PC-3 (cell line): ENCODE measurements around the gene HOXD3. TPM values are rescaled to one million over a fixed set of nuclear protein-coding genes. Genes with fewer than 3 reads are reported as not detected.

Source experiments
- ATAC-seq: fragments of 200-7000 bp; cut with Tn5 transposase; 2 replicates; pipeline ENCODE4 v1.9.1; 2020; ENCODE audit warnings: mild to moderate bottlenecking, moderate library complexity
- BruUV-seq: library from RNA; stranded (reverse); fragments of 400-500 nt; replicated peaks from 2 replicates; lab custom pipeline; 2021; lab: Mats Ljungman, UMichigan
- CTCF ChIA-PET: fragments of 300-600 bp; sonication (Branson Sonifier 250); formaldehyde crosslinking; loops from one replicate; lab custom pipeline; 2022; ENCODE audit warnings: antibody characterized with exemption; lab: Charles Lee
- POLR2A ChIA-PET: fragments of 300-600 bp; sonication (Branson Sonifier 250); formaldehyde crosslinking; loops from one replicate; lab custom pipeline; 2022; ENCODE audit warnings: antibody characterized with exemption; ENCODE audit not compliant: unreplicated experiment; lab: Charles Lee
- DNase-seq: peaks from one replicate; pipeline ENCODE4 v3.0.0-alpha.2; 2015
- H2AFZ ChIP-seq: fragments of 300-600 bp; sonication (generic); 2 replicates; pipeline ENCODE4 v1.6.0; 2016; ENCODE audit warnings: antibody characterized with exemption, low read length
- H3F3A ChIP-seq: fragments of 300-600 bp; sonication (generic); one replicate; pipeline ENCODE4 v1.6.0; 2017; ENCODE audit warnings: antibody characterized with exemption, low read length, control low read depth, mild to moderate bottlenecking; ENCODE audit not compliant: unreplicated experiment
- H3K27ac ChIP-seq: fragments of 300-600 bp; sonication (generic); 2 replicates; pipeline ENCODE4 v1.5.1; 2016; ENCODE audit warnings: mild to moderate bottlenecking, low read length
- H3K27me3 ChIP-seq: fragments of 300-600 bp; sonication (generic); 2 replicates; pipeline ENCODE4 v1.6.1; 2016; ENCODE audit warnings: low read length, mixed read lengths
- H3K36me3 ChIP-seq: fragments of 300-600 bp; sonication (generic); 2 replicates; pipeline ENCODE4 v1.6.1; 2016; ENCODE audit warnings: low read depth, mixed run types, low read length, mixed read lengths
- H3K4me1 ChIP-seq: fragments of 300-600 bp; sonication (generic); 2 replicates; pipeline ENCODE4 v1.5.1; 2016; ENCODE audit warnings: low read length; ENCODE audit not compliant: insufficient read depth
- H3K4me2 ChIP-seq: fragments of 300-600 bp; sonication (generic); 2 replicates; pipeline ENCODE4 v1.6.0; 2016; ENCODE audit warnings: low read length
- H3K4me3 ChIP-seq: fragments of 300-600 bp; sonication (generic); 2 replicates; pipeline ENCODE4 v1.5.1; 2016; ENCODE audit warnings: mild to moderate bottlenecking, low read length, mixed read lengths
- H3K79me2 ChIP-seq: fragments of 300-600 bp; sonication (generic); 2 replicates; pipeline ENCODE4 v1.6.1; 2017; ENCODE audit warnings: low read length, mixed read lengths
- H3K9ac ChIP-seq: fragments of 300-600 bp; sonication (generic); 2 replicates; pipeline ENCODE4 v1.6.0; 2016; ENCODE audit warnings: mild to moderate bottlenecking, low read length
- H3K9me2 ChIP-seq: fragments of 300-600 bp; sonication (generic); replicated peaks from 2 replicates; pipeline ENCODE4 v1.6.1; 2016; ENCODE audit warnings: mixed run types, low read length, mixed read lengths
- H3K9me3 ChIP-seq: fragments of 300-600 bp; sonication (generic); 2 replicates; pipeline ENCODE4 v1.6.1; 2016; ENCODE audit warnings: low read length, mixed read lengths
- H4K20me1 ChIP-seq: fragments of 300-600 bp; sonication (generic); 2 replicates; pipeline ENCODE4 v1.6.1; 2016; ENCODE audit warnings: low read length, mixed read lengths
- EZH2 ChIP-seq: fragments of 300-600 bp; sonication (generic); IDR thresholded peaks from one replicate; pipeline ENCODE4 v1.6.1; 2017; ENCODE audit warnings: antibody characterized with exemption, mild to moderate bottlenecking, low read length; ENCODE audit not compliant: unreplicated experiment
- EZH2phosphoT487 ChIP-seq: fragments of 300-600 bp; sonication (generic); IDR thresholded peaks from 2 replicates; pipeline ENCODE4 v1.6.1; 2018; ENCODE audit warnings: mild to moderate bottlenecking, antibody characterized with exemption, low read length, borderline replicate concordance
- intact Hi-C: fragments of 100-400 bp; cut with micrococcal nuclease; formaldehyde crosslinking; loops from 2 replicates; pipeline ENCODE4 v1.9.0; 2023
- total RNA-seq: library from RNA; depleted of rRNA; stranded (reverse); fragments of >200 nt; gene quantifications from 2 replicates; pipeline ENCODE4 v1.2.3, GENCODE V29; 2014
- TF ChIP-seq, protein P1 (sequence below): fragments of 300-600 bp; sonication (generic); conservative IDR thresholded peaks from 2 replicates; pipeline ENCODE4 v1.5.1; 2017; ENCODE audit warnings: antibody characterized with exemption, low read depth, mild to moderate bottlenecking, low read length

The HOXD3 gene
- total RNA-seq, 1 experiment from 2014 or later = 4.4 TPM

DNA sequence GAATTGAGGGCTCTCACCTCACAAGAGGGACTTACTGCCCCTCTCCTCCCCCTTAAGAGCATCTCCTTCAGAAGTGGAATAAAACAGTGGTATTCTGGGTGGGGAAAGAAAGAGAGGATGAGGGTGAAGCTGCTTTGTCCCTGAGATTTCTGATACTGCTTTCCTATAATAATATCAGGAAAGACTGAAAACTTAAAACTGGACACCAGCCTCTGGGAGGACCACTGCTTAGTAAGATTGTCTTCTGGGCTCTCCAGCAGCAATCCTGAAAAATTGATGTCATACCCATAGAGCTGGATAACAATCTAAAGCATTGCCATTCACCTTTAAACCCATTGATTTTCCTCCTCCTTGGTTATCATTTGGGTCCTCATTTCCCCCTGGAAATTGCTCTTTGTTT lies 10.5 kb upstream of the HOXD3 start:
- Histone ChIP-seq H3K9me3 (no peaks in the 10 kb centered on the region), H3K4me1 (no peaks in the 10 kb centered on the region), H3K9ac (no peak overlapping the region), H3K9me2 (no peaks in the 10 kb centered on the region), H3K36me3 (no peaks in the 10 kb centered on the region), H3F3A (no peaks in the 10 kb centered on the region), H3K4me3 (no peak overlapping the region), H4K20me1 (no peaks in the 10 kb centered on the region), H3K27me3 (no peaks in the 10 kb centered on the region), H3K27ac (no peak overlapping the region), H3K79me2 (no peaks in the 10 kb centered on the region), H3K4me2 (no peak overlapping the region), H2AFZ (no peak overlapping the region)
- ATAC-seq = no peak
- POLR2A ChIA-PET = no interaction called here
- CTCF ChIA-PET = interaction anchor here (0.5 kb wide), 1 partner anchor 8 kb away, joined by 4 read pairs; no protein-coding TSS in a partner anchor
- TF ChIP-seq EZH2phosphoT487 (no peak), EZH2 (no peak)
- TF ChIP-seq, protein P1, sequence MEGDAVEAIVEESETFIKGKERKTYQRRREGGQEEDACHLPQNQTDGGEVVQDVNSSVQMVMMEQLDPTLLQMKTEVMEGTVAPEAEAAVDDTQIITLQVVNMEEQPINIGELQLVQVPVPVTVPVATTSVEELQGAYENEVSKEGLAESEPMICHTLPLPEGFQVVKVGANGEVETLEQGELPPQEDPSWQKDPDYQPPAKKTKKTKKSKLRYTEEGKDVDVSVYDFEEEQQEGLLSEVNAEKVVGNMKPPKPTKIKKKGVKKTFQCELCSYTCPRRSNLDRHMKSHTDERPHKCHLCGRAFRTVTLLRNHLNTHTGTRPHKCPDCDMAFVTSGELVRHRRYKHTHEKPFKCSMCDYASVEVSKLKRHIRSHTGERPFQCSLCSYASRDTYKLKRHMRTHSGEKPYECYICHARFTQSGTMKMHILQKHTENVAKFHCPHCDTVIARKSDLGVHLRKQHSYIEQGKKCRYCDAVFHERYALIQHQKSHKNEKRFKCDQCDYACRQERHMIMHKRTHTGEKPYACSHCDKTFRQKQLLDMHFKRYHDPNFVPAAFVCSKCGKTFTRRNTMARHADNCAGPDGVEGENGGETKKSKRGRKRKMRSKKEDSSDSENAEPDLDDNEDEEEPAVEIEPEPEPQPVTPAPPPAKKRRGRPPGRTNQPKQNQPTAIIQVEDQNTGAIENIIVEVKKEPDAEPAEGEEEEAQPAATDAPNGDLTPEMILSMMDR = no peak
- DNase-seq = no peak
- no TSS peak for BruUV-seq
- intact Hi-C loops = no loop called here

DNA sequence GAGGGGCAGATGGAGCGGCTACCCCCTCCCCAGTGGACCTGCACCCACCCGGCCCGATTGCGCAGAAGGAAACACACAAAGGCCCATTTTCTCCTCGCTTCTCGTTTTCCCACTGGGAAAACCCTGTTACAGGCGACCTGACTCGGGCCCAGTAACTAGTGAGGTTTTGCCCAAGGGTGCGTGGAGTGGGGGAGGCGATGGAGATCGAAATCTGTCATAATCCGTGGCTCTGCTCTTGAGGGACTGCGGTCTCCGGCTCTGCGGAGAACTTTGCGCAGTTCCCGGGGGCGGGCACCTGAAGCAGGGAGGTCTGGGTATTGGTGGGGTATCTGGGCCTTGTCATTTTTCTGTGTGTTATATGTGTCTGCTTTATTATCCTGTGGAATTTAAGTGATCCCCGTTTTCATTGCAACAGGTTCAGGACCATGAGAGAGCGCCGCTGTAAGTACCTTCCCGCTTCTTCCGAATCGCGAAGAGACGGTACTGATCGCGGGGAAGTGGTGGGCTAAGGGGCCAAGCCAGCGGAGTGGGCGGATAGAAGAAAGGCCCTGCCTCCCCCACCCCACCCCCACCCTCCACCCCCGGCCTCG lies 9.8 kb upstream of the HOXD3 start:
- CTCF ChIA-PET = no interaction called here

More for the DNA sequence above, 9.8 kb upstream of the HOXD3 start:
- Histone ChIP-seq H3K9me2 (no peaks in the 10 kb centered on the region), H3K4me2 (no peak overlapping the region), H3F3A (no peaks in the 10 kb centered on the region), H2AFZ (no peak overlapping the region), H3K4me1 (no peaks in the 10 kb centered on the region), H3K27me3 (no peaks in the 10 kb centered on the region), H3K27ac (no peak overlapping the region), H3K9ac (no peak overlapping the region), H4K20me1 (no peaks in the 10 kb centered on the region), H3K9me3 (no peaks in the 10 kb centered on the region), H3K4me3 (no peak overlapping the region), H3K79me2 (no peaks in the 10 kb centered on the region), H3K36me3 (no peaks in the 10 kb centered on the region)
- ATAC-seq (no peak), DNase-seq (no peak)
- POLR2A ChIA-PET = no interaction called here
- BruUV-seq = no TSS peak
- intact Hi-C loops = no loop called here
- TF ChIP-seq EZH2 (no peak), EZH2phosphoT487 (no peak)
- TF ChIP-seq, protein P1 = no peak
